ENCODE results near the gene CRYGS. TPM values are rescaled to one million over a fixed set of nuclear protein-coding genes. Genes with fewer than 3 reads are reported as not detected.

CRYGS gene
- total RNA-seq, 6 experiments from 2014 or later: 0.86 to 2.6 (median 1.5) TPM

GRCh38 chr3:186551387-186551786, 7.2 kb upstream of the CRYGS start:
- no peaks in the 10 kb centered on the region for H3K9me3 ChIP-seq
- no peak overlapping the region for H3K27ac ChIP-seq
- TF ChIP-seq POLR2A (IDR thresholded peaks at IDR 0.05): no peak
- TF ChIP-seq, protein P1, sequence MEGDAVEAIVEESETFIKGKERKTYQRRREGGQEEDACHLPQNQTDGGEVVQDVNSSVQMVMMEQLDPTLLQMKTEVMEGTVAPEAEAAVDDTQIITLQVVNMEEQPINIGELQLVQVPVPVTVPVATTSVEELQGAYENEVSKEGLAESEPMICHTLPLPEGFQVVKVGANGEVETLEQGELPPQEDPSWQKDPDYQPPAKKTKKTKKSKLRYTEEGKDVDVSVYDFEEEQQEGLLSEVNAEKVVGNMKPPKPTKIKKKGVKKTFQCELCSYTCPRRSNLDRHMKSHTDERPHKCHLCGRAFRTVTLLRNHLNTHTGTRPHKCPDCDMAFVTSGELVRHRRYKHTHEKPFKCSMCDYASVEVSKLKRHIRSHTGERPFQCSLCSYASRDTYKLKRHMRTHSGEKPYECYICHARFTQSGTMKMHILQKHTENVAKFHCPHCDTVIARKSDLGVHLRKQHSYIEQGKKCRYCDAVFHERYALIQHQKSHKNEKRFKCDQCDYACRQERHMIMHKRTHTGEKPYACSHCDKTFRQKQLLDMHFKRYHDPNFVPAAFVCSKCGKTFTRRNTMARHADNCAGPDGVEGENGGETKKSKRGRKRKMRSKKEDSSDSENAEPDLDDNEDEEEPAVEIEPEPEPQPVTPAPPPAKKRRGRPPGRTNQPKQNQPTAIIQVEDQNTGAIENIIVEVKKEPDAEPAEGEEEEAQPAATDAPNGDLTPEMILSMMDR (IDR thresholded peaks at IDR 0.05): no peak
- H3K4me3 ChIP-seq: no peak overlapping the region
- no peaks in the 10 kb centered on the region for H3K4me1 ChIP-seq
- H3K27me3 ChIP-seq: no peaks in the 10 kb centered on the region
- no peak for DNase-seq
- intact Hi-C loops (cut with DNase I): no loop called here
- no peak for ATAC-seq
- WGBS (ENCODE audit: insufficient coverage, low coverage, low lambda C conversion rate, missing lambda C conversion rate): 86% methylated on average over 5 of the region's 6 CpGs
- peaks cover 2 to 58% (median 20%) of the 10 kb centered on the region in 4 donors for H3K36me3 ChIP-seq

DNA sequence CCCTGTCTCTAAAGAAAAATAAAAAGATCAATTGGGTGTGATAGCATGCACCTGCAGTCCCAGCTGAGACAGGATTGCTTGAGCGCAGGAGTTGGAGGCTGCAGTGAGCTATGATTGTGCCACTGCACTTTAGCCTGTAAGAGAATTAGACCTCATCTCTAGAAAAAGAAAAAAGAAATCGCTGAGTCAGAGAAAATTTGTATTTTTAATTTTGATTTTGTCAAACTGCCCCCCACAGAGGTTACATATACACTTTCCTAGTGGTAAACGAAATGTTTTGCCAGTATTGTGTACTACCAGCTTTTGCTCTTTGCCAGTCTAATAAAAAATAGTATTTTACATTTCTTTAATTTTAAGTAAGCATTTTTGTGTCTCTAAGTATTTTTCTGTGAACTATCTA, 5.3 kb upstream of the CRYGS start:
- intact Hi-C loops (cut with DNase I): no loop called here
- ATAC-seq (no peak), DNase-seq (no peak)
- no peaks in the 10 kb centered on the region for H3K27me3 ChIP-seq
- WGBS (ENCODE audit: insufficient coverage, low coverage, low lambda C conversion rate, missing lambda C conversion rate): 95% methylated on average over 3 of the region's 3 CpGs
- no peaks in the 10 kb centered on the region for H3K4me1 ChIP-seq
- no peak overlapping the region for H3K27ac ChIP-seq
- TF ChIP-seq, protein P1 (IDR thresholded peaks at IDR 0.05): no peak
- TF ChIP-seq POLR2A (IDR thresholded peaks at IDR 0.05): no peak
- H3K9me3 ChIP-seq: no peaks in the 10 kb centered on the region
- H3K4me3 ChIP-seq: no peak overlapping the region
- H3K36me3 ChIP-seq: peaks cover 0 to 39% (median 11%) of the 10 kb centered on the region in 4 donors

GRCh38 chr3:186540835-186541226, 3.3 kb downstream of the CRYGS start:
- TF ChIP-seq, protein P1 (IDR thresholded peaks at IDR 0.05): no peak
- TF ChIP-seq POLR2A (IDR thresholded peaks at IDR 0.05): no peak
- H3K36me3 ChIP-seq: peaks cover 0 to 10% (median 4%) of the 10 kb centered on the region in 4 donors
- 14% methylated on average over 2 of the region's 2 CpGs for WGBS (ENCODE audit: insufficient coverage, low coverage, low lambda C conversion rate, missing lambda C conversion rate)
- ATAC-seq (peak in 1 of 4 donors; percentile 18), DNase-seq (no peak)
- intact Hi-C loops (cut with DNase I): no loop called here
- no peak overlapping the region for H3K27ac ChIP-seq
- peaks cover 0 to 5% (median 2%) of the 10 kb centered on the region in 4 donors for H3K4me1 ChIP-seq
- H3K27me3 ChIP-seq: no peaks in the 10 kb centered on the region
- no peak overlapping the region for H3K4me3 ChIP-seq
- no peaks in the 10 kb centered on the region for H3K9me3 ChIP-seq

DNA sequence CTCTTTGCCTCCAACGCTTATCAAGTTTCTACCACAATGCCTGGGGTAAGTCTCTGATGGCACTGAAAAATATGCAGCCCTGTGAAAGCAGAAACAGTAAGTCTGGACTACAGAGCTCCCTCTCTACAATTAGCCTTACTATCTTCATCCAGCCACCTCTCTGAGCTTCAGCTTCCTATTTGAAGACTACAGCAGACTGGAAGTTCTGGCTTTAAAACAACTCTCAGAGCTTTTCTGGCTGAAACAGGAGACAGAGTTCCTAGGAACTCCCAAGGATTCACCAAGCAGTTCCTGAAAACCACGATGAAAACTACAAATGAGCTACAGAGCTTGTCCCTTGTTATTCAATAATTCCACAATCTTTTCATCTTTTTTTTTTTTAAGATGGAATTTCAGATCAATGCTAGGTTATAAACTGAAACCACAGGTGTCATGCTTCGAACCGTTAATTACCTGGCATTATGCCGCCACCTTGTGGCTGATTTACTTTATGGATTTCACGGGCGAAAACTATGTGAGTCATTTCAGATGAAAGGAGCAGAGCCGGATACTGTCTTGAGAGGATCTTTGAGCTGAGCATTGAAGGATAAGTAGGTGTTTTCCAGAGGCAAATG, 3.9 kb downstream of the CRYGS start:
- ATAC-seq: peak; percentile 87 to 94 (median 92)

More for the DNA sequence above, 3.9 kb downstream of the CRYGS start:
- Histone ChIP-seq H3K27me3 (no peaks in the 10 kb centered on the region), H3K4me1 (peaks cover 0 to 5% (median 2%) of the 10 kb centered on the region in 4 donors), H3K4me3 (no peak overlapping the region), H3K36me3 (peaks cover 0 to 10% (median 4%) of the 10 kb centered on the region in 4 donors), H3K9me3 (no peaks in the 10 kb centered on the region), H3K27ac (no peak overlapping the region)
- intact Hi-C loops (cut with DNase I): no loop called here
- DNase-seq: peak in 2 of 3 donors; percentile 49 to 78
- 10% methylated on average over 8 of the region's 8 CpGs for WGBS (ENCODE audit: insufficient coverage, low coverage, low lambda C conversion rate, missing lambda C conversion rate)
- TF ChIP-seq POLR2A (IDR thresholded peaks at IDR 0.05): no peak
- TF ChIP-seq, protein P1 (IDR thresholded peaks at IDR 0.05): peak; percentile 72 to 88 (median 80)
